AG09319 (cell line): ENCODE measurements around the gene IGF1R.

Experiments used
- DNase-seq: peaks from one replicate; pipeline ENCODE4 v3.0.0-alpha.2; 2010; ENCODE audit warnings: low read depth; ENCODE audit errors: extremely low read depth
- CTCF ChIP-seq: IDR thresholded peaks from 2 replicates; pipeline ENCODE4 v1.5.1; 2011; ENCODE audit warnings: low read depth, mild to moderate bottlenecking, inconsistent platforms, low read length, moderate library complexity

IGF1R gene

GRCh38 chr15:98866511-98866910 is 218.2 kb downstream of the IGF1R start:
- TF ChIP-seq CTCF, result no peak
- DNase-seq, result no peak

- TF ChIP-seq CTCF, result no peak
Observed at GRCh38 chr15:98868564-98868963, 220.2 kb downstream of the IGF1R start.

GRCh38 chr15:98870788-98871187 is 222.4 kb downstream of the IGF1R start:
- no peak for DNase-seq
- TF ChIP-seq CTCF, result no peak

More at GRCh38 chr15:98868564-98868963, 220.2 kb downstream of the IGF1R start:
- DNase-seq, result no peak

GRCh38 chr15:98872774-98873173 is 224.4 kb downstream of the IGF1R start:
- no peak for TF ChIP-seq CTCF

GRCh38 chr15:98873441-98874218 is 225.3 kb downstream of the IGF1R start:
- no peak for DNase-seq
- TF ChIP-seq CTCF, result no peak; the same call in none of the 2 replicates

More at GRCh38 chr15:98872774-98873173, 224.4 kb downstream of the IGF1R start:
- no peak for DNase-seq

GRCh38 chr15:98874370-98874769 is 226.0 kb downstream of the IGF1R start:
- TF ChIP-seq CTCF, result no peak
- no peak for DNase-seq

- no peak for TF ChIP-seq CTCF
- DNase-seq, result no peak
Observed at GRCh38 chr15:98874773-98875172, 226.4 kb downstream of the IGF1R start.
